Right lobe of liver (tissue), 6 donors: ENCODE measurements around the gene VARS2. TPM values are rescaled to one million over a fixed set of nuclear protein-coding genes. Genes with fewer than 3 reads are reported as not detected.
"Not testable (repeated sequence)": the region's sequence is repeated elsewhere in the genome, so short reads cannot be mapped to it uniquely, and the experiment has no call there.

ENCODE experiments used
- ATAC-seq, 4 donors: fragments of 200-7000 bp; cut with Tn5 transposase; one replicate each; pipeline ENCODE4 v1.9.1; 2020; ENCODE audit warnings: mild to moderate bottlenecking in 4 of 4, moderate library complexity in 4 of 4
- DNase-seq, 3 donors: peaks; one replicate each; pipeline ENCODE4 v3.0.0-alpha.2; 2020
- H3K27ac ChIP-seq, 3 donors: fragments of 200-600 bp; one replicate each; pipeline ENCODE4 v1.8.0; 2022
- H3K27me3 ChIP-seq, 2 donors: fragments of 200-600 bp; one replicate each; pipeline ENCODE4 v1.8.0; 2022
- H3K36me3 ChIP-seq, 4 donors: fragments of 200-600 bp; sonication (generic) in 1 of 4; one replicate each; pipeline versions ENCODE4 v1.5.1 to v1.8.0; 2017 to 2022; ENCODE audit warnings: control low read depth in 1 of 4
- H3K4me1 ChIP-seq, 4 donors: fragments of 200-600 bp; sonication (generic) in 1 of 4; one replicate each; pipeline versions ENCODE4 v1.5.1 to v1.8.0; 2017 to 2022; ENCODE audit warnings: control low read depth in 1 of 4
- H3K4me3 ChIP-seq, 3 donors: fragments of 200-600 bp; one replicate each; pipeline ENCODE4 v1.8.0; 2022
- H3K9me3 ChIP-seq, 4 donors: fragments of 200-600 bp; sonication (generic) in 1 of 4; one replicate each; pipeline versions ENCODE4 v1.5.1 to v1.8.0; 2017 to 2022; ENCODE audit warnings: control low read depth in 1 of 4
- CTCF ChIP-seq, 4 donors: fragments of 200-600 bp in 3 of 4; fragments of 450-650 bp in 1 of 4; IDR thresholded peaks; one replicate each; pipeline versions ENCODE4 v1.5.1 to v1.8.0; 2016 to 2022; ENCODE audit warnings: antibody characterized with exemption in 4 of 4, mild to moderate bottlenecking in 2 of 4
- POLR2A ChIP-seq: fragments of 450-650 bp; IDR thresholded peaks from one replicate; pipeline ENCODE4 v1.6.1; 2017; ENCODE audit warnings: antibody characterized with exemption, mild to moderate bottlenecking
- WGBS: methylation state at CpG from one replicate; pipeline ENCODE4 v1.1.6; 2018; ENCODE audit warnings: low coverage, low lambda C conversion rate; ENCODE audit not compliant: insufficient coverage; ENCODE audit errors: missing lambda C conversion rate; 5-methylcytosine and 5-hydroxymethylcytosine counted together
- intact Hi-C, 2 donors: fragments of 100-400 bp; cut with DNase I; formaldehyde crosslinking; loops; one replicate each; pipeline versions ENCODE4 v1.11.2 to v1.14.1; 2022
- total RNA-seq, 6 experiments: library from RNA; depleted of rRNA in 2 of 6; stranded (reverse); fragments of >200 nt in 2 of 6; fragmentation: NEBNext Ultra II Directional in 3 of 6; extraction: Animal tissue kit (Norgen Biotek cat#: 25700) in 3 of 6; gene quantifications; one replicate each; pipeline versions ENCODE4 v1.1.0 to v1.2.4, GENCODE V29; 2016 to 2023
- donor health status: DM: no; HTN: yes; CAD: no.
- donor health status: DM: no; HTN: no; CAD: no.
- donor health status: DM: no; HTN: no; CAD: no.
- donor health status: DM: no; HTN: yes; CAD: no.
- donor health status: DM: no; HTN: yes; CAD: no.

Gene VARS2
- total RNA-seq, 6 experiments from 2014 or later: 21.5 to 36.1 (median 25.9) TPM

- DNase-seq (no peak), ATAC-seq (no peak)
- no peak for TF ChIP-seq CTCF (IDR thresholded peaks at IDR 0.05)
- TF ChIP-seq POLR2A: no peak
- Histone ChIP-seq H3K36me3 (peaks cover 0 to 35% (median 10%) of the 10 kb centered on the region in 4 donors), H3K9me3 (no peaks in the 10 kb centered on the region), H3K4me3 (no peak overlapping the region), H3K4me1 (peaks cover 0 to 21% (median 9%) of the 10 kb centered on the region in 4 donors), H3K27me3 (no peaks in the 10 kb centered on the region), H3K27ac (no peak overlapping the region)
- WGBS: 88% methylated on average over 6 of the region's 7 CpGs
- intact Hi-C loops: no loop called here
Measured at GRCh38 chr6:30917041-30917440, 3.0 kb downstream of the VARS2 start.

- Histone ChIP-seq H3K36me3 (peaks cover 0 to 40% (median 12%) of the 10 kb centered on the region in 4 donors), H3K27ac (no peak overlapping the region), H3K4me3 (no peak overlapping the region), H3K27me3 (no peaks in the 10 kb centered on the region), H3K9me3 (no peaks in the 10 kb centered on the region), H3K4me1 (peaks cover 0 to 21% (median 9%) of the 10 kb centered on the region in 4 donors)
- ATAC-seq (no peak), DNase-seq (no peak)
- intact Hi-C loops: no loop called here
- 100% methylated on average over 2 of the region's 8 CpGs for WGBS
- TF ChIP-seq POLR2A: no peak
- TF ChIP-seq CTCF (IDR thresholded peaks at IDR 0.05): no peak
Measured at GRCh38 chr6:30917487-30917886, 3.4 kb downstream of the VARS2 start.

DNA sequence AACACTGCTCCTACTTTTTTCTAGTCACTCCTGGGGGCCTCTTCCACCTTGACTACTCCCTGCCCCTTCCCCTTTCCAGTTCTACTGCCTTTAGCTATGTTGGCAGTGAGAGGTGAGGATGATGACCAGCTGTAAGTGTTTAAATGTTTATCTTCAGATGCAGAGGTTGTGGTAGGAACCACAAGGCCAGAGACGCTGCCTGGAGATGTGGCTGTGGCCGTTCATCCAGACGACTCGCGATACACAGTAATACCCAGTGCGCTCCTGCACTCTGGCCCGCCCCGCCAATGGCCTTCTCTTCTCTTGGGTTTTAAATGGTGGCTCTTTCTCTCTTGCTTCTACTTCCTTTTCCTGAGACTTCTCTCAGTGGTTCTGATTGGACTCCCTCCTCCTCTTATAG is 4.6 kb downstream of the VARS2 start:
- WGBS: 60% methylated on average over 2 of the region's 8 CpGs
- H3K27ac ChIP-seq: no peak overlapping the region
- H3K9me3 ChIP-seq: no peaks in the 10 kb centered on the region
- ATAC-seq (no peak), DNase-seq (peak in 1 of 3 donors; percentile 26)
- intact Hi-C loops: no loop called here
- no peaks in the 10 kb centered on the region for H3K27me3 ChIP-seq
- H3K36me3 ChIP-seq: peaks cover 0 to 52% (median 16%) of the 10 kb centered on the region in 4 donors
- H3K4me3 ChIP-seq: no peak overlapping the region
- H3K4me1 ChIP-seq: peaks cover 0 to 9% (median 4%) of the 10 kb centered on the region in 4 donors
- TF ChIP-seq CTCF (IDR thresholded peaks at IDR 0.05) (no peak), POLR2A (no peak)

DNA sequence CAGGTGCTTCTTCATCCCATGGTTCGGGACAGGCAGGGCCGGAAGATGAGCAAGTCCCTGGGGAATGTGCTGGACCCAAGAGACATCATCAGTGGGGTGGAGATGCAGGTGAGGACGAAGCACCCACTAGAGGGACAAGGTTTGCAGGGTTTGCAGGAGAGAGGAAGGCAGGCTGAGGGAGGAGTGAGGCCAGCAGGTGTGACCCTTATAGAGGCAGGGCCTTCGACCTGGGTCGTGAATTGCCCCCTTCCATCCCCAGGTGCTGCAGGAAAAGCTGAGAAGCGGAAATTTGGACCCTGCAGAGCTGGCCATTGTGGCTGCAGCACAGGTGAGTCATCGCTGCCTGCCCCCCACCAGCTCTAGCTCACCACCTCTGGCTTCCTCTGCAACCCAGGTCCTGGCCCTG is 8.4 kb downstream of the VARS2 start:
- intact Hi-C loops: loop anchor here in 1 of 2 donors (10.0 kb wide), 1 partner anchor 132 kb away; no protein-coding TSS in a partner anchor
- DNase-seq: no peak
- Histone ChIP-seq H3K4me3 (no peak overlapping the region), H3K27me3 (no peaks in the 10 kb centered on the region), H3K4me1 (no peaks in the 10 kb centered on the region), H3K36me3 (peaks cover 0 to 66% (median 17%) of the 10 kb centered on the region in 4 donors), H3K27ac (no peak overlapping the region), H3K9me3 (no peaks in the 10 kb centered on the region)
- 96% methylated on average over 4 of the region's 7 CpGs for WGBS
- TF ChIP-seq CTCF (IDR thresholded peaks at IDR 0.05) (no peak), POLR2A (no peak)
- no peak for ATAC-seq

DNA sequence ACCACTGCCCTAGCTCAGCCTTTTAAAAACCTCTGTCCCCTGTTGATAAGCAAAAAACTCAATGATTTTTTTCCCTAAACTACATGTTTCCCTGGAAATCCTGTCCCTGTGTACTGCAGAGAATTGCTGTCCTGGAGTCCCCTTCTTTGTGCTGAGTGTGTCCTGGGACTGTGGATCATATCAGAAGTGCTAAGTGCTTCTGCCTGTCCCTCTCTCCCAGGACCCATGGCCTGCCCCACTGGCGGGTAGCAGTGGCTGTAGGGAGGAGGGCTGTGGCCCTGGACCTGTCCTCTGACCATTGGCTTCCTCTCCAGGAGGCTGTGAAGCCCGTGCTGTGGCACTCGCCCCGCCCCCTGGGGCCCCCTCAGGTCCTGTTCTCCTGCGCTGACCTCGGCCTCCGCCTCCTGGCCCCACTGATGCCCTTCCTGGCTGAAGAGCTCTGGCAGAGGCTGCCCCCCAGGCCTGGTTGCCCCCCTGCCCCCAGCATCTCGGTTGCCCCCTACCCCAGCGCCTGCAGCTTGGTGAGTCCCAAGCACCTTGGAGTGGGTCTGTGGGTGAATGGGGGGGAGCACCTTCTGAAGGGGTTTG is 10.1 kb downstream of the VARS2 start:
- H3K9me3 ChIP-seq, H3K27ac ChIP-seq, H3K27me3 ChIP-seq, H3K4me3 ChIP-seq, H3K4me1 ChIP-seq: not testable (repeated sequence)
- intact Hi-C loops: loop anchor here in 1 of 2 donors (10.0 kb wide), 1 partner anchor 131 kb away; no protein-coding TSS in a partner anchor
- DNase-seq: peak in 1 of 3 donors; percentile 46
- ATAC-seq: peak in 1 of 4 donors; percentile 6
- 14% methylated on average over 1 of the region's 9 CpGs for WGBS
- H3K36me3 ChIP-seq: peaks cover 0 to 59% (median 17%) of the 10 kb centered on the region in 4 donors
